Sigmoid colon (tissue), 7 donors: Measurements from ENCODE around the gene GAN. TPM values are rescaled to one million over a fixed set of nuclear protein-coding genes. Genes with fewer than 3 reads are reported as not detected.
A peak's percentile ranks its signal among the peaks of the same experiment; 100 is the strongest.
"Not testable (repeated sequence)": the region's sequence is repeated elsewhere in the genome, so short reads cannot be mapped to it uniquely, and the experiment has no call there.

Experiments used
- DNase-seq: peaks from one replicate; pipeline ENCODE4 v3.0.0-alpha.2; 2019
- H3K27ac ChIP-seq, 4 donors: fragments of 200-600 bp; sonication (generic); one replicate each; pipeline ENCODE4 v1.5.1; 2016 to 2019; ENCODE audit warnings: mild to moderate bottlenecking in 1 of 4
- H3K27me3 ChIP-seq, 3 donors: fragments of 200-600 bp; sonication (generic); one replicate each; pipeline ENCODE4 v1.5.1; 2019; ENCODE audit warnings: mild to moderate bottlenecking in 1 of 3
- H3K36me3 ChIP-seq, 4 donors: fragments of 200-600 bp; sonication (generic); one replicate each; pipeline ENCODE4 v1.5.1; 2016 to 2019
- H3K4me1 ChIP-seq, 4 donors: fragments of 200-600 bp; sonication (generic); one replicate each; pipeline ENCODE4 v1.5.1; 2017 to 2019
- H3K4me3 ChIP-seq, 4 donors: fragments of 200-600 bp; sonication (generic); one replicate each; pipeline ENCODE4 v1.5.1; 2017 to 2019; ENCODE audit warnings: mild to moderate bottlenecking in 2 of 4, moderate library complexity in 1 of 4
- H3K9me3 ChIP-seq, 4 donors: fragments of 200-600 bp in 3 of 4; sonication (generic) in 3 of 4; one replicate each; pipeline versions ENCODE4 v1.5.1 to v1.6.1; 2013 to 2019
- CTCF ChIP-seq, 4 experiments: fragments of 450-650 bp in 3 of 4; fragments of 200-600 bp in 1 of 4; IDR thresholded peaks; one replicate each; pipeline ENCODE4 v1.5.1; 2016 to 2019; ENCODE audit warnings: antibody characterized with exemption in 4 of 4, mild to moderate bottlenecking in 3 of 4, moderate library complexity in 2 of 4
- EP300 ChIP-seq, 4 donors: sonication (generic); formaldehyde crosslinking; IDR thresholded peaks; one replicate each; pipeline ENCODE4 v1.6.1; 2017; ENCODE audit warnings: antibody characterized with exemption in 4 of 4
- POLR2A ChIP-seq, 2 donors: fragments of 450-650 bp; IDR thresholded peaks; one replicate each; pipeline ENCODE4 v1.6.1; 2016; ENCODE audit warnings: antibody characterized with exemption in 2 of 2, mild to moderate bottlenecking in 2 of 2, moderate library complexity in 2 of 2
- POLR2AphosphoS5 ChIP-seq, 4 donors: sonication (generic); formaldehyde crosslinking; IDR thresholded peaks; one replicate each; pipeline ENCODE4 v1.6.1; 2017; ENCODE audit warnings: antibody characterized with exemption in 4 of 4
- WGBS, 2 donors: extraction: QIAGEN DNeasy Blood & Tissue Kit; methylation state at CpG; one replicate each; pipeline ENCODE4 v1.1.7; 2013; 5-methylcytosine and 5-hydroxymethylcytosine counted together
- intact Hi-C: fragments of 100-400 bp; cut with DNase I; formaldehyde crosslinking; loops from one replicate; pipeline ENCODE4 v1.15.1; 2023
- polyA plus RNA-seq, 3 donors: library from polyadenylated mRNA; stranded (reverse); fragments of 200-250 nt; gene quantifications; one replicate each; pipeline ENCODE4 v1.2.3, GENCODE V29; 2013
- total RNA-seq, 4 donors: library from RNA; depleted of rRNA; stranded (reverse); fragments of >200 nt; gene quantifications; one replicate each; pipeline ENCODE4 v1.1.0, GENCODE V29; 2016
- donor health status: healthy with polysubstance abuse.
- donor health status: Bipolar disorder and iron deficiency.
- donor health status: healthy.

GAN gene
- total and polyA plus RNA-seq, 7 donors: 1.2 to 14.7 (median 9.1) TPM

GRCh38 chr16:81399909-81400308, 85.1 kb downstream of the GAN start:
- no peak for TF ChIP-seq POLR2AphosphoS5 (IDR thresholded peaks at IDR 0.05)
- TF ChIP-seq POLR2A (IDR thresholded peaks at IDR 0.05): no peak
- no peak for TF ChIP-seq CTCF (IDR thresholded peaks at IDR 0.05)
- TF ChIP-seq EP300 (IDR thresholded peaks at IDR 0.05): no peak

GRCh38 chr16:81401035-81401950, 86.5 kb downstream of the GAN start:
- no peaks in the 10 kb centered on the region for H3K36me3 ChIP-seq
- H3K27me3 ChIP-seq: no peaks in the 10 kb centered on the region
- peaks cover 0 to 14% (median 6%) of the 10 kb centered on the region in 4 donors for H3K4me1 ChIP-seq
- 41 to 71% methylated on average over 19 of the region's 19 CpGs for WGBS, 2 donors
- intact Hi-C loops: loop anchor here (5.0 kb wide), 1 partner anchor 221 kb away; no protein-coding TSS in a partner anchor
- no peak overlapping the region for H3K4me3 ChIP-seq
- TF ChIP-seq POLR2A (IDR thresholded peaks at IDR 0.05) (no peak), POLR2AphosphoS5 (IDR thresholded peaks at IDR 0.05) (peak in 1 of 4 donors; percentile 38)
- peaks cover 0 to 2% (median under 1%) of the 10 kb centered on the region in 4 donors for H3K9me3 ChIP-seq
- peak overlapping the region in 1 of 4 donors; percentile 30 for H3K27ac ChIP-seq
- DNase-seq: peak; percentile 64

More at GRCh38 chr16:81399909-81400308, 85.1 kb downstream of the GAN start:
- Histone ChIP-seq H3K36me3 (no peaks in the 10 kb centered on the region), H3K4me3 (no peak overlapping the region), H3K27ac (no peak overlapping the region), H3K27me3 (no peaks in the 10 kb centered on the region), H3K9me3 (peaks cover 0 to 2% (median under 1%) of the 10 kb centered on the region in 4 donors), H3K4me1 (peaks cover 0 to 23% (median 14%) of the 10 kb centered on the region in 4 donors)
- DNase-seq: peak; percentile 37
- intact Hi-C loops: loop anchor here (5.0 kb wide), 1 partner anchor 222 kb away; no protein-coding TSS in a partner anchor
- WGBS, 2 donors: 98% methylated on average over 1 of the region's 1 CpG

- DNase-seq: no peak
- 23 to 26% methylated on average over 5 of the region's 5 CpGs for WGBS, 2 donors
- Histone ChIP-seq H3K27ac (no peak overlapping the region), H3K4me3 (no peak overlapping the region), H3K9me3 (peaks cover 0 to 2% (median under 1%) of the 10 kb centered on the region in 4 donors), H3K27me3 (no peaks in the 10 kb centered on the region), H3K4me1 (peaks cover 0 to 14% (median 6%) of the 10 kb centered on the region in 4 donors), H3K36me3 (no peaks in the 10 kb centered on the region)
- intact Hi-C loops: loop anchor here (1.0 to 5.0 kb wide), 2 partner anchors 219 to 319 kb away; no protein-coding TSS in a partner anchor
- TF ChIP-seq POLR2AphosphoS5 (IDR thresholded peaks at IDR 0.05) (no peak), CTCF (IDR thresholded peaks at IDR 0.05) (no peak), EP300 (IDR thresholded peaks at IDR 0.05) (no peak), POLR2A (IDR thresholded peaks at IDR 0.05) (no peak)
Measured at GRCh38 chr16:81403208-81403600, 88.4 kb downstream of the GAN start.

- Histone ChIP-seq H3K27ac (no peak overlapping the region), H3K36me3 (no peaks in the 10 kb centered on the region), H3K27me3 (no peaks in the 10 kb centered on the region), H3K9me3 (peaks cover 0 to 2% (median under 1%) of the 10 kb centered on the region in 4 donors), H3K4me3 (peak overlapping the region in 3 of 4 donors; percentile 19 to 34 (median 30)), H3K4me1 (peaks cover 0 to 14% (median 6%) of the 10 kb centered on the region in 4 donors)
- intact Hi-C loops: loop anchor here (1.0 to 5.0 kb wide), 2 partner anchors 219 to 319 kb away; no protein-coding TSS in a partner anchor
- WGBS, 2 donors: 12 to 27% methylated on average over 37 of the region's 37 CpGs
- DNase-seq: peak; percentile 90
- TF ChIP-seq POLR2A (IDR thresholded peaks at IDR 0.05) (no peak), EP300 (IDR thresholded peaks at IDR 0.05) (no peak), POLR2AphosphoS5 (IDR thresholded peaks at IDR 0.05) (peak in 1 of 4 donors; percentile 10), CTCF (IDR thresholded peaks at IDR 0.05) (peak; percentile 89 to 98 (median 94))
Measured at GRCh38 chr16:81403601-81404391, 89.0 kb downstream of the GAN start.

GRCh38 chr16:81405002-81405401, 90.2 kb downstream of the GAN start:
- H3K4me3 ChIP-seq, H3K27ac ChIP-seq, H3K36me3 ChIP-seq, H3K9me3 ChIP-seq, DNase-seq, intact Hi-C loops, H3K27me3 ChIP-seq: not testable (repeated sequence)
- peaks cover 0 to 14% (median 6%) of the 10 kb centered on the region in 4 donors for H3K4me1 ChIP-seq
- 71 to 75% methylated on average over 2 of the region's 2 CpGs for WGBS, 2 donors
